K562 (cell line): ENCODE results near the gene SAFB. TPM values are rescaled to one million over a fixed set of nuclear protein-coding genes. Genes with fewer than 3 reads are reported as not detected.

Experiments
- CBX1 ChIP-seq: sonication (generic); IDR thresholded peaks from 2 replicates; pipeline ENCODE4 v1.6.1; 2016; ENCODE audit warnings: antibody characterized with exemption, low read depth, mild to moderate bottlenecking
- CHCHD3 ChIP-seq: fragments of 250-450 bp; sonication (Bioruptor Pico); IDR thresholded peaks from 2 replicates; pipeline ENCODE4 v2.1.2; 2022; ENCODE audit warnings: mild to moderate bottlenecking
- FOXK1 ChIP-seq: sonication (generic); formaldehyde crosslinking; IDR thresholded peaks from 2 replicates; pipeline ENCODE4 v1.8.0; 2022; ENCODE audit warnings: missing genetic modification reagents, mild to moderate bottlenecking, borderline replicate concordance
- HNRNPH1 ChIP-seq: fragments of 200-400 bp; formaldehyde crosslinking; optimal IDR thresholded peaks from 2 replicates; pipeline ENCODE3; 2017; ENCODE audit warnings: low read depth, mild to moderate bottlenecking, low read length, moderate library complexity
- L3MBTL2 ChIP-seq: fragments of 450-650 bp; IDR thresholded peaks from 2 replicates; pipeline ENCODE4 v1.6.1; 2016; ENCODE audit warnings: mild to moderate bottlenecking, moderate library complexity
- LCOR ChIP-seq: sonication (generic); formaldehyde crosslinking; IDR thresholded peaks from 2 replicates; pipeline ENCODE4 v1.8.0; 2022; ENCODE audit warnings: mild to moderate bottlenecking, missing genetic modification reagents
- NCOA1 ChIP-seq: fragments of 450-650 bp; IDR thresholded peaks from 2 replicates; pipeline ENCODE4 v1.6.1; 2016; ENCODE audit warnings: low read depth
- OTX1 ChIP-seq: fragments of 450-650 bp; formaldehyde crosslinking; IDR thresholded peaks from 2 replicates; pipeline ENCODE4 v1.4.0; 2022; ENCODE audit warnings: mild to moderate bottlenecking
- POLR2B ChIP-seq: fragments of 450-650 bp; IDR thresholded peaks from 2 replicates; pipeline ENCODE4 v1.6.1; 2018; ENCODE audit warnings: low read depth; ENCODE audit not compliant: partially characterized antibody
- RAD21 ChIP-seq, 2 experiments: fragments of 250-450 bp in 1 of 2; fragments of 450-650 bp in 1 of 2; sonication (Bioruptor Pico) in 1 of 2; formaldehyde crosslinking in 1 of 2; IDR thresholded peaks in 1 of 2; conservative IDR thresholded peaks in 1 of 2; 2 replicates each; pipeline versions ENCODE4 v1.4.0 to v1.8.0; 2020 to 2022; ENCODE audit warnings: mild to moderate bottlenecking in 2 of 2, moderate library complexity in 1 of 2
- RBM22 ChIP-seq: fragments of 200-400 bp; formaldehyde crosslinking; IDR thresholded peaks from 2 replicates; pipeline ENCODE4 v1.6.1; 2018; ENCODE audit warnings: low read length, low read depth; ENCODE audit not compliant: poor library complexity, severe bottlenecking
- SETDB1 ChIP-seq: IDR thresholded peaks from one replicate; pipeline ENCODE4 v1.6.1; 2012; ENCODE audit warnings: low read length, control low read depth, inconsistent platforms
- SIN3A ChIP-seq, 2 experiments: fragments of 150-350 bp in 1 of 2; IDR thresholded peaks; 2 replicates each; pipeline ENCODE4 v1.6.1; 2011 to 2016; ENCODE audit warnings: borderline replicate concordance in 2 of 2, low read depth in 2 of 2, low read length in 2 of 2, mild to moderate bottlenecking in 2 of 2, moderate library complexity in 2 of 2; ENCODE audit not compliant: control insufficient read depth in 1 of 2
- ZNF408 ChIP-seq: fragments of 250-450 bp; sonication (Bioruptor Pico); IDR thresholded peaks from 2 replicates; pipeline ENCODE4 v1.4.0; 2020; ENCODE audit warnings: low read depth, mild to moderate bottlenecking, moderate library complexity
- ZNF830 ChIP-seq: fragments of 250-450 bp; sonication (Bioruptor Pico); IDR thresholded peaks from 2 replicates; pipeline ENCODE4 v1.5.0; 2021; ENCODE audit warnings: mild to moderate bottlenecking
- polyA plus RNA-seq, 8 experiments: library from polyadenylated mRNA; depleted of rRNA in 4 of 8; stranded (reverse) in 5 of 8; unstranded in 3 of 8; fragments of >200 nt; fragmentation: Nextera tagmentation in 2 of 8; fragmentation: Illumina TruSeq in 1 of 8; extraction: Ambion mirVana in 2 of 8; extraction: Trizol in 1 of 8; gene quantifications; 2 replicates each; pipeline versions ENCODE4 v1.2.1 to v1.2.3, GENCODE V29; 2011 to 2014; ENCODE audit warnings: inconsistent platforms in 1 of 8, missing spikeins in 1 of 8
- total RNA-seq, 7 experiments: library from RNA; depleted of rRNA in 6 of 7; stranded (reverse); fragments of >200 nt in 6 of 7; fragmentation: Illumina TruSeq in 2 of 7; extraction: Trizol in 2 of 7; gene quantifications; 2 replicates each; pipeline versions ENCODE4 v1.2.1 to v1.2.3, GENCODE V29; 2011 to 2021; ENCODE audit warnings: low replicate concordance in 1 of 7
- TF ChIP-seq, protein P1 (sequence below), 2 experiments: fragments of 450-650 bp; formaldehyde crosslinking in 1 of 2; IDR thresholded peaks; 2 replicates each; pipeline versions ENCODE4 v1.4.0 to v1.6.1; 2014 to 2020; ENCODE audit warnings: mild to moderate bottlenecking in 2 of 2, borderline replicate concordance in 1 of 2, low read depth in 1 of 2
- TF ChIP-seq, protein P2 (sequence below): fragments of 450-650 bp; formaldehyde crosslinking; IDR thresholded peaks from 2 replicates; pipeline ENCODE4 v1.4.0; 2022; ENCODE audit warnings: missing genetic modification characterization

SAFB gene
- total and polyA plus RNA-seq, 9 of the 15 experiments (the other 6 are each of a cell fraction or from before 2014, with no cell fraction given) = 1.1 to 151 (median 83.1) TPM

DNA sequence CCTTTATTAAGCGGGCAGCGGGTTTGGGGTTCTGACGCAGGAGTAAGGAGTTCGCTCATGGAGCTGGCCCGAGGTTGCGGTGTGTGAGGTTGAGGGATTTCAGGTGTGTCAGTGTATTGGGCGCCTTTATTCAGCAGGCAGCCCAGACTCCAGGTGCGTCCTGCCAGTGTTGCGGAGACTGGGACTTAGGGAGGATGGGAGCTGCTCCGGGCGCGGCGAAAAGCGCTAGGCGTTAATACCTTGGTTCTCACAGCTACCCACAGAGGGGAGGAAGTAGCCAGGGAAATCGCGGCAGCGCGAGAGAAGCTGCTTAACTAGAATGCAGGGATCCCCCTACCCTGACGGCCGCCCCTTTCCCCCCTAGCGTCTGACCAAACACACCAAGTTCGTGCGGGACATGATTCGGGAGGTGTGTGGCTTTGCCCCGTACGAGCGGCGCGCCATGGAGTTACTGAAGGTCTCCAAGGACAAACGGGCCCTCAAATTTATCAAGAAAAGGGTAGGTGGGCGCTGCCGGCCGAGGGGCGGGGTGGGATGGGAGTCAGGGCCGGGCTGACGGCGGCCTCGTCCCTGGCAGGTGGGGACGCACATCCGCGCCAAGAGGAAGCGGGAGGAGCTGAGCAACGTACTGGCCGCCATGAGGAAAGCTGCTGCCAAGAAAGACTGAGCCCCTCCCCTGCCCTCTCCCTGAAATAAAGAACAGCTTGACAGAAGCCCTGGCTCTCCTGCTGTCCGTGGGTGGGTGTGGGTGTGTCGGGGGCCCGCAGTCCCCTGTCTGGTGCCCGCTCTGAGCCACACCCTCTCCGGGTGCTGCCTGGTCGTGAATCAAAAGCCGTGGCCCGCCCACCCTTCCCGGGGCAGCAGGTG is 68.3 kb downstream of the SAFB start (continued):
- TF ChIP-seq CHCHD3 (CRISPR knock-in tag) (no peak), SETDB1 (no peak), CBX1 (peak; percentile 76; the same call in 1 of the 2 replicates), ZNF830 (CRISPR knock-in tag) (0 out of 2 replicates have a peak, but pooled peaks have one; percentile 81), ZNF408 (no peak), OTX1 (CRISPR knock-in tag) (peak; percentile 28; the same call in 1 of the 2 replicates), LCOR (CRISPR knock-in tag) (peak; percentile 4; the same call in 1 of the 2 replicates), HNRNPH1 (no peak), FOXK1 (CRISPR knock-in tag) (no peak; the same call in 1 of the 2 replicates), SIN3A (IDR thresholded peaks at IDR 0.05; ENCODE audit: borderline replicate concordance in 2 of 2, control insufficient read depth in 1 of 2, low read depth in 2 of 2, low read length in 2 of 2) (peak in 1 of 2 experiments; percentile 75; a peak in 2 of 4 replicates), L3MBTL2 (peak; percentile 47; the same call in 1 of the 2 replicates), POLR2B (peak; percentile 37), NCOA1 (no peak), RBM22 (peak; percentile 92), RAD21 (CRISPR knock-in tag; conservative IDR thresholded peaks at IDR 0.05 in 1 of 2, IDR thresholded peaks at IDR 0.05 in 1 of 2) (no peak)
- TF ChIP-seq, protein P1, sequence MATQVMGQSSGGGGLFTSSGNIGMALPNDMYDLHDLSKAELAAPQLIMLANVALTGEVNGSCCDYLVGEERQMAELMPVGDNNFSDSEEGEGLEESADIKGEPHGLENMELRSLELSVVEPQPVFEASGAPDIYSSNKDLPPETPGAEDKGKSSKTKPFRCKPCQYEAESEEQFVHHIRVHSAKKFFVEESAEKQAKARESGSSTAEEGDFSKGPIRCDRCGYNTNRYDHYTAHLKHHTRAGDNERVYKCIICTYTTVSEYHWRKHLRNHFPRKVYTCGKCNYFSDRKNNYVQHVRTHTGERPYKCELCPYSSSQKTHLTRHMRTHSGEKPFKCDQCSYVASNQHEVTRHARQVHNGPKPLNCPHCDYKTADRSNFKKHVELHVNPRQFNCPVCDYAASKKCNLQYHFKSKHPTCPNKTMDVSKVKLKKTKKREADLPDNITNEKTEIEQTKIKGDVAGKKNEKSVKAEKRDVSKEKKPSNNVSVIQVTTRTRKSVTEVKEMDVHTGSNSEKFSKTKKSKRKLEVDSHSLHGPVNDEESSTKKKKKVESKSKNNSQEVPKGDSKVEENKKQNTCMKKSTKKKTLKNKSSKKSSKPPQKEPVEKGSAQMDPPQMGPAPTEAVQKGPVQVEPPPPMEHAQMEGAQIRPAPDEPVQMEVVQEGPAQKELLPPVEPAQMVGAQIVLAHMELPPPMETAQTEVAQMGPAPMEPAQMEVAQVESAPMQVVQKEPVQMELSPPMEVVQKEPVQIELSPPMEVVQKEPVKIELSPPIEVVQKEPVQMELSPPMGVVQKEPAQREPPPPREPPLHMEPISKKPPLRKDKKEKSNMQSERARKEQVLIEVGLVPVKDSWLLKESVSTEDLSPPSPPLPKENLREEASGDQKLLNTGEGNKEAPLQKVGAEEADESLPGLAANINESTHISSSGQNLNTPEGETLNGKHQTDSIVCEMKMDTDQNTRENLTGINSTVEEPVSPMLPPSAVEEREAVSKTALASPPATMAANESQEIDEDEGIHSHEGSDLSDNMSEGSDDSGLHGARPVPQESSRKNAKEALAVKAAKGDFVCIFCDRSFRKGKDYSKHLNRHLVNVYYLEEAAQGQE (IDR thresholded peaks at IDR 0.05; ENCODE audit: borderline replicate concordance) = no peak
- TF ChIP-seq, protein P1 (CRISPR knock-in tag; IDR thresholded peaks at IDR 0.05; ENCODE audit: low read depth) = 0 out of 2 replicates have a peak, but pooled peaks have one; percentile 19
- TF ChIP-seq, protein P2, sequence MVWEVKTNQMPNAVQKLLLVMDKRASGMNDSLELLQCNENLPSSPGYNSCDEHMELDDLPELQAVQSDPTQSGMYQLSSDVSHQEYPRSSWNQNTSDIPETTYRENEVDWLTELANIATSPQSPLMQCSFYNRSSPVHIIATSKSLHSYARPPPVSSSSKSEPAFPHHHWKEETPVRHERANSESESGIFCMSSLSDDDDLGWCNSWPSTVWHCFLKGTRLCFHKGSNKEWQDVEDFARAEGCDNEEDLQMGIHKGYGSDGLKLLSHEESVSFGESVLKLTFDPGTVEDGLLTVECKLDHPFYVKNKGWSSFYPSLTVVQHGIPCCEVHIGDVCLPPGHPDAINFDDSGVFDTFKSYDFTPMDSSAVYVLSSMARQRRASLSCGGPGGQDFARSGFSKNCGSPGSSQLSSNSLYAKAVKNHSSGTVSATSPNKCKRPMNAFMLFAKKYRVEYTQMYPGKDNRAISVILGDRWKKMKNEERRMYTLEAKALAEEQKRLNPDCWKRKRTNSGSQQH (CRISPR knock-in tag) = peak; percentile 9; the same call in 1 of the 2 replicates
